HUDEP-2 (cell line): ENCODE measurements around the gene TECTA.
A peak's percentile ranks its signal among the peaks of the same experiment; 100 is the strongest.
"Not testable (repeated sequence)": the region's sequence is repeated elsewhere in the genome, so short reads cannot be mapped to it uniquely, and the experiment has no call there.

Experiments used
- DNase-seq, 76 experiments: peaks; one replicate each; lab custom pipeline; 2025; ENCODE audit not compliant: unreplicated experiment in 76 of 76; lab: John Stamatoyannopoulos, UW

The TECTA gene

GRCh38 chr11:121089566-121089965 is 11.5 kb upstream of the TECTA start:
- DNase-seq, result no peak

GRCh38 chr11:121090145-121090721 is 10.8 kb upstream of the TECTA start:
- DNase-seq, result no peak

GRCh38 chr11:121091492-121092152 is 9.4 kb upstream of the TECTA start:
- DNase-seq, result peak in 1 of 76 experiments; percentile 1

- no peak for DNase-seq
Measured at GRCh38 chr11:121095561-121095960, 5.5 kb upstream of the TECTA start.

- no peak for DNase-seq
Measured at GRCh38 chr11:121099364-121099763, 1.7 kb upstream of the TECTA start.

- DNase-seq, result no peak
Measured at GRCh38 chr11:121099885-121100284, 1.2 kb upstream of the TECTA start.

GRCh38 chr11:121104312-121104762 is 3.3 kb downstream of the TECTA start:
- DNase-seq, result no peak

GRCh38 chr11:121105063-121105480 is 4.0 kb downstream of the TECTA start:
- no peak for DNase-seq

- no peak for DNase-seq
Measured at GRCh38 chr11:121105481-121106195, 4.6 kb downstream of the TECTA start.

GRCh38 chr11:121106812-121107211 is 5.8 kb downstream of the TECTA start:
- no peak for DNase-seq

- DNase-seq, result no peak
Measured at GRCh38 chr11:121108413-121108812, 7.4 kb downstream of the TECTA start.

- DNase-seq, result no peak
Measured at GRCh38 chr11:121109471-121109870, 8.4 kb downstream of the TECTA start.

- no peak for DNase-seq
Measured at GRCh38 chr11:121109916-121110586, 9.0 kb downstream of the TECTA start.

GRCh38 chr11:121110871-121111724 is 10.1 kb downstream of the TECTA start:
- no peak for DNase-seq

- peak in 44 of 76 experiments; percentile 1 to 54 (median 28) for DNase-seq
Measured at GRCh38 chr11:121112498-121113455, 11.7 kb downstream of the TECTA start.

GRCh38 chr11:121113611-121114010 is 12.6 kb downstream of the TECTA start:
- DNase-seq, result no peak

- DNase-seq, result not testable (repeated sequence)
Measured at GRCh38 chr11:121115024-121115423, 14.0 kb downstream of the TECTA start.

- no peak for DNase-seq
Measured at GRCh38 chr11:121117788-121118187, 16.7 kb downstream of the TECTA start.

GRCh38 chr11:121119440-121119839 is 18.4 kb downstream of the TECTA start:
- no peak for DNase-seq
